GM20431 (cell line): Measurements from ENCODE around the gene TOM1L1.

Experiments used
- in situ Hi-C: fragments of 300-500 bp; cut with MseI, MboI; formaldehyde crosslinking; loops from one replicate; pipeline ENCODE4 v1.15.0; 2020; ENCODE audit warnings: low sequenced_read_pairs; ENCODE audit not compliant: unreplicated experiment

Gene TOM1L1

GRCh38 chr17:54944796-54945195 lies 44.1 kb downstream of the TOM1L1 start:
- in situ Hi-C loops, result no loop called here

DNA sequence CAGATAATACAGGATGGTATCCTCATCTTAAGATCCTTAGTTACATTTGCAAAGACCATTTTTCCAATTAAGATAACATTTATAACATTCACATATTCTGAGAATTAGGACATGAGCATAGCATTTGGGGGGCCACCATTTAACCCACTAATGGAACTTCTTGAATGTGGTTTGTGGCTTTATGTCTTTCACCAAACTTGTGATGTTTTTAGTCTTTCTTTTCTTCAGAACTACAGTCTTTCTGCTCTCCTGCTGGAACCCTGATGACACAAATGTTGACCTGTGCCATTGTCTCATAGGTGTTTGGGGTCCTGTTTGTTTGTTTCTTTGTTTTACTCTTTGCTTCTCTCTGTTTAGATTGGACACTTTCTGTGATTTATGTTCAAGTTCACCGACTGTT lies 44.6 kb downstream of the TOM1L1 start:
- in situ Hi-C loops, result no loop called here

- in situ Hi-C loops, result no loop called here
Measured at GRCh38 chr17:54945671-54946070, 45.0 kb downstream of the TOM1L1 start.

GRCh38 chr17:54947396-54947795 lies 46.7 kb downstream of the TOM1L1 start:
- in situ Hi-C loops, result no loop called here

GRCh38 chr17:54948380-54948779 lies 47.7 kb downstream of the TOM1L1 start:
- in situ Hi-C loops, result no loop called here

GRCh38 chr17:54950116-54950515 lies 49.5 kb downstream of the TOM1L1 start:
- in situ Hi-C loops, result no loop called here

GRCh38 chr17:54951286-54951685 lies 50.6 kb downstream of the TOM1L1 start:
- in situ Hi-C loops, result no loop called here

DNA sequence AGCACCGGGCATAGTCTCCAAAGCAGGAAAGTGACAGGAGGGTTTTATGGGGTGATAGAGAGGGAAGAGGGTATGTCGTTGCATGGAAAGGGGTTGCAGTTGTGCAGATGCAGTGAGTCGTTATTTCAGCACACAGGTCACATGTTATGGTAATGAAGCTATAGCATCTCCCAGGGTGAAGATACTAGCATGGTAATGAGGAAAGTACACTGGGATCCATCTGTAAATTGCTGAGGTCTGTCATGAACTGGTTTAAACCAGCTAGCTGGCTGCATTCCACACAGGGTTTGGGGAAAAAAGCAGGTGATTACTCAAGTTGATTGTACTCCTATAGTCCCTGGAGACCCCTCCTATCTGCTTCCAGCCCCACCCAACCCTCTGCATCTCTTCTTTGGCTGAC lies 56.1 kb downstream of the TOM1L1 start:
- in situ Hi-C loops, result no loop called here

GRCh38 chr17:54967621-54968261 lies 67.1 kb downstream of the TOM1L1 start:
- in situ Hi-C loops, result no loop called here

DNA sequence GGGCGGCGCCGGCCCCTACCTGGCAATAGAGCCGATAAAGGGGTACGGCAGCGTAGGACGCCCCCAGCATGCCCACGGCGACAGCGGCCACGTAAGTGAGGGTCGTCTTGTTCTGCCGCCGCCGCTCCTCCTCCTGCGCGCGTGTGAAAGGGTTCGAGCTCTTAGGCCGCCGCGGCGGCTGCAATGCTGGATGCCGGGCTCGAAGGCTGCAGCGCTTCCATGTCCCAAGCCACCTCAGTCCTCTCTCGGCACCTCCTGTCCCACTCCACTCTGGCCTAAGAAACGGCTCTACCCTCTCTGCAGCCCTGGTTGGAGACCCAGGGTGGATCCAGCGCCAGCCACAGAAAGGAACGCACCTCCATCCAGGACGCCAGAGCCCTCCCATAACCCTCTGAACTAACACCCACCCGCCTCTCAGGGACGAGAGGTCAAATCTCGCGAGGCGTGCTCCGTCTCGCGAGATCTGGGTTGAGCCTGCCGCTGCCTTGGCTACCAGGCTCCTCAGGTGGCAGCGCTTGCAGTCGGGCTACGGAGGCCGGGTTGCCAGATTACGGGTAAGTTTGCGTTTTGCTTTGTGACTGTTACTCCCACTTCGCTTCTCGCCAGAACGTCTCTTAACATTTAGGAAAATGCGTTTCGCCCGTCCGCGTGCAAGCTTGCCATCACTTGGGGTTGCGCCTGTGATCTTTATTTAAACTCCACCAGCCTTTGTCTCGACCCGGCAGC lies 67.8 kb downstream of the TOM1L1 start, which contains the start of the genes COX11 and STXBP4:
COX11 (minus strand) TSS at position 393 of the 726 bp plus-strand sequence; CDS start at position 385, 8 bp downstream.
STXBP4 (plus strand) TSS at position 504 of the 726 bp plus-strand sequence. CDS start 17,455 bp downstream, outside the sequence.
- in situ Hi-C loops, result no loop called here

- in situ Hi-C loops, result no loop called here
Measured at GRCh38 chr17:54968988-54969332, 68.3 kb downstream of the TOM1L1 start.

- in situ Hi-C loops, result no loop called here
Measured at GRCh38 chr17:54969658-54970572, 69.3 kb downstream of the TOM1L1 start.

- in situ Hi-C loops, result no loop called here
Measured at GRCh38 chr17:54971147-54971546, 70.5 kb downstream of the TOM1L1 start.

GRCh38 chr17:54971901-54972300 lies 71.2 kb downstream of the TOM1L1 start:
- in situ Hi-C loops, result no loop called here

DNA sequence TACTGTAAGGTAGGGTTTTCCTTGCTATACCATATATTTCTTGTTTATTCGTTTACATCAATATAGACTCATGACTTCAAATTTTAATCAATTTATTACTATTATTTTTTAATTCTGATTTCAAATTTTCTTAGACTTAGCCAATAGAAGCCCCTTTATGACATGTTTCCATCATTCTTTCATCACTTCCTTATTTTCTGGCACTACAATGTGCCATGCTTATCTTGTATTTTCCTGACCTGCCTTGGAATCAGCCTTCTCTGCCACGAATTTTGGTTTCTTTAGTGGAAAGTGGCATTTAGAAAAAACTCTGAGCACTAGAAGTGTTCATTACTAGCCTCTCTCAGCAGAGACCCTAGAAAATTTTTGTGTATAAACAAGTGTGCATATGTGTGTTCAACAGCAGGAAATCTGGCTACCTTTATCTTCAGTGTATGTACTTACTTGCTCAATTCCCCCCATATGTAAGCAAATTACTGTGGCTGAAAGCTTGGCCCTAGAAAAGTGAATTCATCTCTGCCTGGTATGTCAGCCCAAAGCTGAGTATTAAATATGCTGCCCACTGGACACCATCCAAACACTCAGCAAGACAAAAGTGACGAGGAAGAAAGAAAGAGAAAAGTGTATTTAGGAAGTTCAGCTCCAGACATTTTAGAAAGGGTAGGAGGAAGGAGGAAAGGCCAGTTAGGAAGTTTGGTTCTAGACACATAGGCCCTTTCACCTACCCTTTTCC lies 71.9 kb downstream of the TOM1L1 start:
- in situ Hi-C loops, result no loop called here

DNA sequence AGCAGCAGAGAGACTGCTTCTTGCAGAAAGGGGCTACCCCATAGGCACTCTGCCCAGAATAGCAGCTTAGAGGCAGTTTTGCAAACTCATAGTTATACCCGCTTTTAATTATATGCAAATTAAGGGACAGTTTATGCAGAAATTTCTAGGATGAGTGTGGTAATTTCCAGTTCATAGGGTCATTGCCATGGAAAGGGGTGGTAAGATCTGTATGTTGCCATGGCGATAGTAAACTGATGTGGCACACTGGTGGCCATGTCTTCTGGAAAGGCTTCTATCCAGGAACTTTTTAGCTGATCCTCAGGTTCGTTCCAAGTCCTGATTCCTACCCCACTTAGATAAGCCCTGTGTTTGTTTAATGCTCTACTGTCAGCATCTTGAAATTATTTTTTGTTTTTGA lies 74.1 kb downstream of the TOM1L1 start:
- in situ Hi-C loops, result no loop called here

GRCh38 chr17:54976316-54976715 lies 75.7 kb downstream of the TOM1L1 start:
- in situ Hi-C loops, result no loop called here

DNA sequence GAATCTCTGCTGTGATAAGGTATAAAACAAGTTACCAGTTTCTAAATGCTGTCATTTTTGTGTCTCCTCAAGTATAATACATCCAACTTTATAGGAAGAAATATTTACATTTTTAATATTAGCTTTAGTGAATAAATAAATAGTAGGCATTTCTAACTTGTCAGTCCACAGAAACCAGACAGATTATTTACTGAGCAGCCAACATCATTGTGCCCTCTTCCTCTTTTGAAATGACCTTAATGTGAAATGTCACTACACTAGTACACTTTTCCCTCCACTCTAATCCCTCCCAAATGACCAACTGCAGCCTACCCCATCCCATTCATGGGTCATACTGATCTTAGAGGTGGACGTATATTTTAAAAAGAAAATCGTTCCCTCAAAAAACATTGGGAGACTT lies 77.1 kb downstream of the TOM1L1 start:
- in situ Hi-C loops, result no loop called here

- in situ Hi-C loops, result no loop called here
Measured at GRCh38 chr17:54979657-54980056, 79.0 kb downstream of the TOM1L1 start.

GRCh38 chr17:54980375-54980774 lies 79.7 kb downstream of the TOM1L1 start:
- in situ Hi-C loops, result no loop called here
